IMR-90 (cell line): ENCODE results near the gene DNM3. TPM values are rescaled to one million over a fixed set of nuclear protein-coding genes. Genes with fewer than 3 reads are reported as not detected.

Experiments used
- ATAC-seq: fragments of 200-7000 bp; cut with Tn5 transposase; 2 replicates; pipeline ENCODE4 v1.9.1; 2020; ENCODE audit warnings: low read depth, mild to moderate bottlenecking, moderate library complexity
- BruUV-seq: library from RNA; stranded (reverse); fragments of 400-500 nt; replicated peaks from 2 replicates; lab custom pipeline; 2021; lab: Mats Ljungman, UMichigan
- CTCF ChIA-PET: fragments of 300-600 bp; formaldehyde crosslinking; extraction: SDS; loops from one replicate; lab custom pipeline; 2021; ENCODE audit warnings: antibody characterized with exemption; lab: Yijun Ruan, JAX
- POLR2A ChIA-PET: fragments of 300-600 bp; sonication (Branson Sonifier 250); formaldehyde crosslinking; loops from one replicate; lab custom pipeline; 2022; ENCODE audit warnings: antibody characterized with exemption; ENCODE audit not compliant: unreplicated experiment; lab: Charles Lee
- DNase-seq: peaks from one replicate; pipeline ENCODE4 v3.0.0; 2013
- H2AFZ ChIP-seq: replicated peaks from 2 replicates; pipeline ENCODE3; 2013; ENCODE audit warnings: low read length, mild to moderate bottlenecking; ENCODE audit not compliant: poor library complexity
- H2AK5ac ChIP-seq: 2 replicates; pipeline ENCODE4 v1.6.1; 2013; ENCODE audit warnings: low read depth, low read length, inconsistent platforms
- H2AK9ac ChIP-seq: replicated peaks from 2 replicates; pipeline ENCODE3; 2013; ENCODE audit warnings: mild to moderate bottlenecking, low read depth, low read length, moderate library complexity; ENCODE audit not compliant: poor library complexity
- H2BK120ac ChIP-seq: 2 replicates; pipeline ENCODE4 v1.6.1; 2013; ENCODE audit warnings: low read depth, low read length, inconsistent platforms
- H2BK15ac ChIP-seq: 3 replicates; pipeline ENCODE4 v1.6.1; 2013; ENCODE audit warnings: low read depth, low read length, inconsistent platforms
- H2BK20ac ChIP-seq: 2 replicates; pipeline ENCODE4 v1.6.1; 2013; ENCODE audit warnings: low read depth, mild to moderate bottlenecking, inconsistent platforms, low read length, moderate library complexity
- H2BK5ac ChIP-seq: 2 replicates; pipeline ENCODE4 v1.6.1; 2013; ENCODE audit warnings: mild to moderate bottlenecking, low read depth, low read length, inconsistent platforms; ENCODE audit not compliant: poor library complexity, severe bottlenecking
- H3K14ac ChIP-seq: replicated peaks from 2 replicates; pipeline ENCODE4 v1.6.1; 2013; ENCODE audit warnings: low read depth, low read length, inconsistent platforms
- H3K18ac ChIP-seq: 2 replicates; pipeline ENCODE4 v1.6.1; 2013; ENCODE audit warnings: low read depth, low read length, control low read depth
- H3K23ac ChIP-seq: 2 replicates; pipeline ENCODE4 v1.6.1; 2013; ENCODE audit warnings: low read depth, low read length, inconsistent platforms
- H3K27ac ChIP-seq: 2 replicates; pipeline ENCODE4 v1.5.1; 2013; ENCODE audit warnings: mild to moderate bottlenecking, control low read depth, low read length; ENCODE audit not compliant: insufficient read depth
- H3K27me3 ChIP-seq: 2 replicates; pipeline ENCODE4 v1.6.1; 2013; ENCODE audit warnings: low read length; ENCODE audit not compliant: control insufficient read depth, insufficient read depth
- H3K36me3 ChIP-seq: 2 replicates; pipeline ENCODE4 v1.6.1; 2013; ENCODE audit warnings: low read length, mixed read lengths; ENCODE audit not compliant: control insufficient read depth, insufficient read depth
- H3K4ac ChIP-seq: 2 replicates; pipeline ENCODE4 v1.6.1; 2013; ENCODE audit warnings: low read depth, low read length, inconsistent platforms
- H3K4me1 ChIP-seq: 2 replicates; pipeline ENCODE4 v1.6.1; 2013; ENCODE audit warnings: low read length, mixed read lengths; ENCODE audit not compliant: control insufficient read depth, insufficient read depth
- H3K4me2 ChIP-seq: 2 replicates; pipeline ENCODE4 v1.6.1; 2013; ENCODE audit warnings: low read depth, mild to moderate bottlenecking, control low read depth, low read length, moderate library complexity
- H3K4me3 ChIP-seq: 2 replicates; pipeline ENCODE4 v1.5.1; 2013; ENCODE audit warnings: low read depth, mild to moderate bottlenecking, control low read depth, low read length, moderate library complexity; ENCODE audit not compliant: insufficient read depth
- H3K56ac ChIP-seq: 2 replicates; pipeline ENCODE4 v1.6.1; 2013; ENCODE audit warnings: low read length, inconsistent platforms; ENCODE audit not compliant: insufficient read depth; ENCODE audit errors: extremely low read depth
- H3K79me1 ChIP-seq, 2 experiments: 2 replicates each; pipeline ENCODE4 v1.6.1; 2013; ENCODE audit warnings: low read length in 2 of 2, inconsistent platforms in 1 of 2, low read depth in 1 of 2
- H3K9ac ChIP-seq: 2 replicates; pipeline ENCODE4 v1.6.1; 2013; ENCODE audit warnings: low read depth, low read length, control low read depth
- H3K9me1 ChIP-seq: 2 replicates; pipeline ENCODE4 v1.6.1; 2013; ENCODE audit warnings: low read length, inconsistent platforms; ENCODE audit not compliant: insufficient read depth
- H3K9me3 ChIP-seq: 2 replicates; pipeline ENCODE4 v1.6.1; 2013; ENCODE audit warnings: low read length; ENCODE audit not compliant: control insufficient read depth, insufficient read depth
- H4K20me1 ChIP-seq: 2 replicates; pipeline ENCODE4 v1.6.1; 2013; ENCODE audit warnings: low read length, inconsistent platforms; ENCODE audit not compliant: insufficient read depth
- H4K5ac ChIP-seq: 2 replicates; pipeline ENCODE4 v1.6.1; 2013; ENCODE audit warnings: mild to moderate bottlenecking, low read depth, low read length, control low read depth
- H4K8ac ChIP-seq, 2 experiments: 2 replicates each; pipeline ENCODE4 v1.6.1; 2013; ENCODE audit warnings: low read depth in 2 of 2, low read length in 2 of 2, control low read depth in 1 of 2, inconsistent platforms in 1 of 2
- H4K91ac ChIP-seq: 2 replicates; pipeline ENCODE4 v1.6.1; 2013; ENCODE audit warnings: low read depth, low read length, inconsistent platforms; ENCODE audit not compliant: insufficient read depth
- MAFK ChIP-seq: IDR thresholded peaks from 2 replicates; pipeline ENCODE4 v1.6.1; 2012; ENCODE audit warnings: low read depth, low read length, improper control_type of control experiment
- RAD21 ChIP-seq: IDR thresholded peaks from 2 replicates; pipeline ENCODE4 v1.6.1; 2012; ENCODE audit warnings: low read length, improper control_type of control experiment
- USF2 ChIP-seq: fragments of 150-350 bp; IDR thresholded peaks from 2 replicates; pipeline ENCODE4 v1.6.1; 2017; ENCODE audit warnings: mild to moderate bottlenecking, antibody characterized with exemption, low read length, low read depth
- WGBS, 2 experiments: methylation state at CpG; one replicate each; pipeline versions ENCODE4 v1.1.5 to v1.1.7; 2013; ENCODE audit warnings: missing lambda C conversion rate in 2 of 2; ENCODE audit not compliant: insufficient read length in 1 of 2; ENCODE audit errors: extremely low coverage in 2 of 2; 5-methylcytosine and 5-hydroxymethylcytosine counted together
- dilution Hi-C: fragments of 300-500 bp; cut with HindIII; formaldehyde crosslinking; loops from one replicate; pipeline ENCODE4 v1.14.3; 2018; ENCODE audit warnings: low sequenced_read_pairs; ENCODE audit not compliant: unreplicated experiment
- in situ Hi-C: fragments of 300-500 bp; cut with MboI; formaldehyde crosslinking; loops from 3 replicates; pipeline ENCODE4 v1.14.3; 2019; ENCODE audit warnings: low sequenced_read_pairs, inconsistent platforms, mixed read lengths
- intact Hi-C: fragments of 100-400 bp; cut with micrococcal nuclease; formaldehyde crosslinking; loops from 2 replicates; pipeline ENCODE4 v1.10.0; 2022
- polyA plus RNA-seq, 3 experiments: library from polyadenylated mRNA; depleted of rRNA; stranded (reverse); fragments of >200 nt; gene quantifications; 2 replicates each; pipeline ENCODE4 v1.2.3, GENCODE V29; 2012; ENCODE audit warnings: low replicate concordance in 1 of 3
- total RNA-seq: library from RNA; depleted of rRNA; stranded (reverse); fragments of >200 nt; gene quantifications from 2 replicates; pipeline ENCODE4 v1.2.3, GENCODE V29; 2012

DNM3 gene
- total and polyA plus RNA-seq, 2 of the 4 experiments (the other 2 are of a cell fraction) = 0.36 TPM

- intact Hi-C loops (no loop called here), dilution Hi-C loops (no loop called here), in situ Hi-C loops (loop anchor here (10.0 to 25.0 kb wide), 2 partner anchors 419 to 611 kb away; no protein-coding TSS in a partner anchor)
- peaks cover 0 to 5% of the 10 kb centered on the region in 2 experiments; a peak in 2 of 4 replicates for H3K79me1 ChIP-seq
- H2AFZ ChIP-seq = no peak overlapping the region
- H3K9me1 ChIP-seq = 0 out of 2 replicates have a peak, but pooled peaks cover 4% of the 10 kb centered on the region
- H3K56ac ChIP-seq = no peak overlapping the region
- no peak overlapping the region for H4K5ac ChIP-seq
- H3K36me3 ChIP-seq = no peaks in the 10 kb centered on the region
- ChIA-PET POLR2A (no interaction called here), CTCF (interaction anchor here (0.6 kb wide), 1 partner anchor 133 kb away, joined by 3 read pairs; no protein-coding TSS in a partner anchor)
- no TSS peak for BruUV-seq
- DNase-seq = no peak
- H3K23ac ChIP-seq = no peak overlapping the region
- no peaks in the 10 kb centered on the region for H3K27me3 ChIP-seq
- TF ChIP-seq USF2 = no peak
- no peak for TF ChIP-seq RAD21
- TF ChIP-seq MAFK = no peak
- no peaks in the 10 kb centered on the region for H4K20me1 ChIP-seq
- no peak overlapping the region for H3K9ac ChIP-seq
- H3K9me3 ChIP-seq = no peaks in the 10 kb centered on the region
- ATAC-seq = no peak
- no peak overlapping the region for H2BK15ac ChIP-seq
- H3K4me1 ChIP-seq = no peaks in the 10 kb centered on the region
- H3K18ac ChIP-seq = no peak overlapping the region
- H3K14ac ChIP-seq = no peak overlapping the region
- no peak overlapping the region for H4K91ac ChIP-seq
- no peak overlapping the region for H2AK5ac ChIP-seq
- H3K4ac ChIP-seq = no peak overlapping the region
- H2BK20ac ChIP-seq = no peak overlapping the region
- no peak overlapping the region for H3K4me3 ChIP-seq
- no peak overlapping the region for H3K4me2 ChIP-seq
- H2BK120ac ChIP-seq = no peak overlapping the region
- WGBS, 2 experiments = 80% methylated on average over 1 of the region's 2 CpGs; no CpG with 5 or more reads in 1 of the 2 experiments
- no peak overlapping the region for H3K27ac ChIP-seq
- H2AK9ac ChIP-seq = no peak overlapping the region
- no peak overlapping the region for H4K8ac ChIP-seq
- H2BK5ac ChIP-seq = no peak overlapping the region
Measured at GRCh38 chr1:172423336-172423735, 582.0 kb downstream of the DNM3 start.
